IPS-NIHi11 (cell line): ENCODE data around the gene LRRC52.
"Not testable (repeated sequence)": the region's sequence is repeated elsewhere in the genome, so short reads cannot be mapped to it uniquely, and the experiment has no call there.

Experiments used
- DNase-seq: peaks from one replicate; pipeline ENCODE4 v3.0.0; 2012; ENCODE audit warnings: mixed read lengths, low spot score

Gene LRRC52

DNA sequence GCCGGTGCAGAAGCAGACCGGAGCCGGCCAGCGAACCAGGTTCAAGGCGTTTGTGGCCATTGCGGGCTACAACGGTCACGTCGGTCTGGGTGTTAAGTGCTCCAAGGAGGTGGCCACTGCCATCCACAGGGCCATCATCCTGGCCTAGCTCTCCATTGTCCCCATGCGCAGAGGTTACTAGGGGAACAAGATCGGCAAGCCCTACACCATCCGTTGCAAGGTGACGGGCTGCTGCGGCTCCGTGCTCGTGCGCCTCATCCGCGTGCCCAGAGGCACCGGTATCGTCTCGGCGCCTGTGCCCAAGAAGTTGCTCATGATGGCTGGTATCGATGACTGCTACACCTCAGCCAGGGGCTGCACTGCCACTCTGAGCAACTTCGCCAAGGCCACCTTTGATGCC is 38.1 kb downstream of the LRRC52 start:
- DNase-seq: no peak

DNA sequence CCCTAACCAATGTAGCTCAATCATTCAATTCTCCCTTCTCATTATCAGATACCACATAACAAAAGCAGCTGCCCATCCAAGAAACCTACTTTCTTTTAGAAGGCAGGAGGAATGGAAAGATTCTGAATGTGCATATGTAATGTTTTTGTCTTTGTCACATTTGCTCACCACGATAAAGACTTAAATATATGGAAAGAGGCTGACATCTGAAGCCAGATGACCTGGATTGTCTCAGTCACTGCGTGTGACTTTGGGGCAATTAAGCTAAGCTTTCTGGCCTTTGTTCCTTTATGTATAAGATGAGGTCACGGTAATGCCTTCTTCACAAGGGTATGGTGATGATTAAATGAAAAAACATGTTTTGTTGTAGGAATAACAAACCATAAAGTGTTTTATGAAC is 42.6 kb downstream of the LRRC52 start:
- no peak for DNase-seq

- not testable (repeated sequence) for DNase-seq
Measured at GRCh38 chr1:165591391-165591790, 47.6 kb downstream of the LRRC52 start.

DNA sequence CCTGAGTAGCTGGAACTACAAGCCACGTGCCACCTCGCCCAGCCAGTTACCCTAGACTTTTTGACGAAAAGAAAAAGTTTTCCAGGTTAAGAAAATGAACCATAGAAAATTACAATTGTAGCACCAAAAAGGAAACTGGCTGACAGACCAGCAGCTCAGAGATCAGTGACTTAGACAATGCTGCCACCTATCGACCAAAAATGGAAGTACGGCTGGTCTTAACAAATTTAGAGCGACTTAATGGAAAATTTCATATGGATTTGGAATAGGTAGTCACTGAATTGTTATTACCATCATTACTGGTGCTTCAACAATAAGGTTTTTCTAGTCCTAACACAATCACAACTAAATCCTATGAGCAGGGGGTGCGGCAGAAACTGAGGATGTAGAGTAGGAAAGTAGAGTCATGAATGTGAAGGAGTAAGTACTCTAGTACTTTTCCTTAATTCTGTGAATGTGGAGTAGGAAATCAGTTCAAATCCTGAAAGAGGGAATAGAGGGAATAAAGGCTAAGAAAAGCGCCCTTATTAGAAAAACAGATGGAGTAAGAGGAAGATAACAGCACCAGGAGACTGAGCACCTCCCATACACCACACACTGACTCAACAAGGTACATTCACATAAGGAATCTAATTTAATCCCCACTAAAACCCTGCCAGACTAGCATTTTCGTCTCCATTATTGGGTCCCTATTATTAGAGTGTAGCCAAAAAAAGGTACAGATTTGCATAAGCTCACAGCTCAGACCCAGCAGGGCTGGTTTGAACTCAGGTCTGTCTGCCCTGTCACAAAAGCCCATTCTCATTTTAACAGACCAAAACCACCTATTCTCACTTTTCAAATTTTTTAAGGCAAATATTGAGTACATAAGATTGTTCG is 49.4 kb downstream of the LRRC52 start:
- peak; percentile 62 for DNase-seq

- DNase-seq: no peak
Measured at GRCh38 chr1:165595246-165595938, 51.6 kb downstream of the LRRC52 start.

GRCh38 chr1:165597883-165598675 is 54.3 kb downstream of the LRRC52 start:
- peak; percentile 92 for DNase-seq

GRCh38 chr1:165598676-165599059 is 54.9 kb downstream of the LRRC52 start:
- no peak for DNase-seq

DNA sequence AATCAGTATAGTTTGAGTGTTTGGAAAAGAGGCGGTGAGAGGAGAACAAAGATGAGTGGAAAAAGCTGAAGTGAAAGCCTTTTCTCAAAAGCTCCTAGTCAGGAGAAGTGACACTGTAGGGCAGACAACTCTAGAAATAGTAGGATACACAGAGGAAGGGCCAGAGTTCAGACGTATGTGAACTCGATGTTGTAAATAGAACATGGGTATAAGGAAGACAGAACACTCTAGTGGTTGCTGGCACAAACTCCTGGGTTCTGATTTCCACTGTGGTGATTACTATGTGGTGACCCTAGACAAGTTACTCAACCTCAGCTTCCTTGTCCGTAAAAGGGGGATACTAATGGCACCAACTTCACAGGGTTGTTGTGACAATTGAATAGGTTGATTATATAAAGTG is 57.0 kb downstream of the LRRC52 start:
- no peak for DNase-seq

DNA sequence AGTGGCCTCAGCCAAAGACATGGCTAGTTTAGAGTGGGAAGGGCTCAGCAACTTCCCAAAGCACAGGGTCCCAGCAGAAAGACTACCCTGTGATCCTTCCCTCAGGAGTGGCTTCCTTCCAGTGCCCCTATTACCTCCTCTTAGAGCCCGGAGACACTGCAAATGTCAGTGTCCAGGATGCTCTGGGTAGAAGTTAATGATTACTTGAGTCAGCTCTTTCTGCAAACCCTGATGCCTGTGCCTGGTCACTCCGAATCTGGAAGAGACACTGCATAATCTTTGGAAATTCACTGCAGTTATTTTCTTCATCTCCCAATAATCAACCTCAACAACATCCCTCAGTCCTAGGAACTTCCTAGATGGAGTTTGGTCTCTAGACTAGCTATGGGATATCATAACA is 60.0 kb downstream of the LRRC52 start:
- no peak for DNase-seq

GRCh38 chr1:165605246-165605645 is 61.4 kb downstream of the LRRC52 start:
- no peak for DNase-seq

DNA sequence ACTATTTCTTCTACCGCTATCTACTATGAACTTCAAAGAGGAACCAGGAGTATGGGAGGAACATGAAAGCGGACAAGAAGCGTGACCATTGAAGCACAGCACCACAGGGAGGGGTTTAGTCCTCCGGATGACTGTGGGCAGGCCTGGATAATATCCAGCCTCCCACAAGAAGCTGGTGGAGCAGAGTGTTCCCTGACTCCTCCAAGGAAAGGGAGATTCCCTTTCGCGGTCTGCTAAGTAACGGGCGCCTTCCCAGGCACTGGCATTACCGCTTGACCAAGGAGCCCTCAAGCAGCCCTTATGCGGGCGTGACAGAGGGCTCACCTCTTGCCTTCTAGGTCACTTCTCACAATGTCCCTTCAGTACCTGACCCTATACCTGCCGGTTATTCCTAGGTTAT is 62.9 kb downstream of the LRRC52 start:
- not testable (repeated sequence) for DNase-seq

DNA sequence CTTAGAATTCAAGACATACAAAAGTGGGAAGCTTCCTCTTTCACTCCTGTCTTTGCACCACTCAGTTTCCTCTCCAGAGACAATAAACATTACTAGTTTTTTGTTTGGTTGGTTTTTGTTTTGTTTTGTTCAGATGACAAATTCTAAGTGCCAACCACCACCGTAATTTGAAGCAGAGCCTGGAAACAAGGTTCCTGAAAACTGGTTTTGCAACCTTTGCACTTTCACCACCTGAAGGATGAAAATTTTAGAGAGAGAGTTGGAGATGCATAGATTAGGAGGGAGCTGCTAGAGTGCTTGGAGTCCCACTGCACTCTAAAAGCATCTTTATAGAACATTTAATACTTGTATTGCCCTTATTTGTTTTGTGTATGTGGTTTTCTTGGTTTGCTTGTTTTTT is 67.1 kb downstream of the LRRC52 start:
- no peak for DNase-seq

GRCh38 chr1:165612062-165612461 is 68.3 kb downstream of the LRRC52 start:
- DNase-seq: no peak
